HT-29 (cell line): ENCODE data around the gene KCNG4. TPM values are rescaled to one million over a fixed set of nuclear protein-coding genes. Genes with fewer than 3 reads are reported as not detected.

Experiments
- DNase-seq: peaks from one replicate; pipeline ENCODE4 v3.0.0-alpha.2; 2015; ENCODE audit warnings: low spot score
- total RNA-seq: library from RNA; depleted of rRNA; stranded (reverse); fragments of >200 nt; shearing (Covaris generic); gene quantifications from 2 replicates; pipeline ENCODE4 v1.2.3, GENCODE V29; 2014

The KCNG4 gene
- total RNA-seq, 1 experiment from 2014 or later, result not detected

- peak; percentile 71 for DNase-seq
Measured at GRCh38 chr16:84266451-84266850, 26.6 kb upstream of the KCNG4 start.

GRCh38 chr16:84262939-84263338 lies 23.1 kb upstream of the KCNG4 start:
- no peak for DNase-seq

- DNase-seq, result no peak
Measured at GRCh38 chr16:84262031-84262430, 22.2 kb upstream of the KCNG4 start.

- DNase-seq, result no peak
Measured at GRCh38 chr16:84260766-84261554, 21.1 kb upstream of the KCNG4 start.

- no peak for DNase-seq
Measured at GRCh38 chr16:84259691-84260090, 19.9 kb upstream of the KCNG4 start.

- no peak for DNase-seq
Measured at GRCh38 chr16:84258266-84258665, 18.5 kb upstream of the KCNG4 start.

GRCh38 chr16:84255050-84255810 lies 15.4 kb upstream of the KCNG4 start:
- DNase-seq, result no peak

- DNase-seq, result no peak
Measured at GRCh38 chr16:84254062-84254461, 14.2 kb upstream of the KCNG4 start.

GRCh38 chr16:84253173-84253572 lies 13.4 kb upstream of the KCNG4 start:
- DNase-seq, result no peak

GRCh38 chr16:84252184-84252583 lies 12.4 kb upstream of the KCNG4 start:
- no peak for DNase-seq

GRCh38 chr16:84247844-84248243 lies 8.0 kb upstream of the KCNG4 start:
- DNase-seq, result no peak

GRCh38 chr16:84247331-84247730 lies 7.5 kb upstream of the KCNG4 start:
- no peak for DNase-seq

GRCh38 chr16:84246679-84247077 lies 6.9 kb upstream of the KCNG4 start:
- DNase-seq, result no peak

GRCh38 chr16:84245956-84246678 lies 6.3 kb upstream of the KCNG4 start:
- no peak for DNase-seq

- DNase-seq, result no peak
Measured at GRCh38 chr16:84244728-84245127, 4.9 kb upstream of the KCNG4 start.

GRCh38 chr16:84243732-84244131 lies 3.9 kb upstream of the KCNG4 start:
- no peak for DNase-seq

GRCh38 chr16:84242839-84243238 lies 3.0 kb upstream of the KCNG4 start:
- no peak for DNase-seq

GRCh38 chr16:84241778-84242177 lies 2.0 kb upstream of the KCNG4 start:
- no peak for DNase-seq

GRCh38 chr16:84240455-84240854 lies 643 bp upstream of the KCNG4 start:
- DNase-seq, result no peak

- DNase-seq, result no peak
Measured at GRCh38 chr16:84239141-84239769, 557 bp downstream of the KCNG4 start.

GRCh38 chr16:84237994-84238750 lies 1.6 kb downstream of the KCNG4 start:
- no peak for DNase-seq
